K562 (cell line): ENCODE results near the gene ESRRG. TPM values are rescaled to one million over a fixed set of nuclear protein-coding genes. Genes with fewer than 3 reads are reported as not detected.

ENCODE experiments used
- ATAC-seq: fragments of 200-7000 bp; cut with Tn5 transposase; 3 replicates; pipeline ENCODE4 v1.9.1; 2020; ENCODE audit warnings: moderate library complexity
- BruUV-seq: library from RNA; stranded (reverse); fragments of 400-500 nt; replicated peaks from 2 replicates; lab custom pipeline; 2021; lab: Mats Ljungman, UMichigan
- CTCF ChIA-PET: fragments of 300-600 bp; formaldehyde crosslinking; extraction: SDS; loops from one replicate; lab custom pipeline; 2021; ENCODE audit warnings: low intra/inter-chr PET ratio; lab: Yijun Ruan, JAX
- POLR2A ChIA-PET: fragments of 300-600, 350-650 bp; sonication (Branson Sonifier 250); formaldehyde crosslinking; extraction: SDS; loops from one replicate; lab custom pipeline; 2021; ENCODE audit warnings: antibody characterized with exemption, inconsistent platforms; lab: Yijun Ruan, JAX
- DNase-seq, 4 experiments: peaks; one replicate each; pipeline versions ENCODE4 v3.0.0 to v3.0.0-alpha.2; 2011 to 2018; ENCODE audit warnings: low spot score in 3 of 4, mixed read lengths in 3 of 4; ENCODE audit errors: extremely low read depth in 1 of 4
- FAIRE-seq: peaks from 2 replicates; lab custom pipeline; 2011; peaks lifted over from hg19 to GRCh38; lab: Jason Lieb, UNC
- H2AFZ ChIP-seq: 2 replicates; pipeline ENCODE4 v1.6.0; 2011; ENCODE audit warnings: low read depth, low read length, control low read depth, inconsistent platforms
- H3K27ac ChIP-seq: fragments of 200-600 bp; 3 replicates; pipeline ENCODE4 v1.8.0; 2011; ENCODE audit warnings: low read depth, mild to moderate bottlenecking, control low read depth, inconsistent platforms, low read length, moderate library complexity, mixed read lengths; ENCODE audit errors: extremely low read depth
- H3K27me3 ChIP-seq, 2 experiments: fragments of 300-600 bp in 1 of 2; 2 replicates in 1 of 2; 3 replicates in 1 of 2; pipeline versions ENCODE4 v1.6.0 to v1.8.0; 2011; ENCODE audit warnings: inconsistent platforms in 2 of 2, low read length in 2 of 2, mild to moderate bottlenecking in 1 of 2, mixed read lengths in 1 of 2, moderate library complexity in 1 of 2; ENCODE audit not compliant: control insufficient read depth in 2 of 2, insufficient read depth in 2 of 2
- H3K36me3 ChIP-seq: fragments of 300-600 bp; 3 replicates; pipeline ENCODE4 v1.8.0; 2011; ENCODE audit warnings: mild to moderate bottlenecking, low read length, inconsistent platforms; ENCODE audit not compliant: control insufficient read depth, insufficient read depth
- H3K4me1 ChIP-seq, 2 experiments: fragments of 200-600 bp in 1 of 2; replicated peaks in 1 of 2; 2 replicates in 1 of 2; 3 replicates in 1 of 2; pipeline versions ENCODE4 v1.5.1 to v1.8.0; 2011; ENCODE audit warnings: inconsistent platforms in 2 of 2, low read length in 2 of 2, mild to moderate bottlenecking in 1 of 2, mixed read lengths in 1 of 2, moderate library complexity in 1 of 2; ENCODE audit not compliant: control insufficient read depth in 2 of 2, insufficient read depth in 2 of 2
- H3K4me2 ChIP-seq: 2 replicates; pipeline ENCODE4 v1.6.1; 2011; ENCODE audit warnings: low read length, control low read depth, inconsistent platforms, mixed read lengths; ENCODE audit not compliant: insufficient read depth
- H3K4me3 ChIP-seq: fragments of 200-600 bp; sonication (generic), shearing (Covaris generic); 2 replicates; pipeline ENCODE4 v1.5.1; 2016; ENCODE audit warnings: control low read depth, inconsistent platforms
- H3K79me2 ChIP-seq: fragments of 200-600 bp; 3 replicates; pipeline ENCODE4 v1.8.0; 2011; ENCODE audit warnings: low read length, inconsistent platforms; ENCODE audit not compliant: control insufficient read depth, insufficient read depth
- H3K9ac ChIP-seq, 2 experiments: 2 replicates each; pipeline versions ENCODE4 v1.6.0 to v1.6.1; 2011; ENCODE audit warnings: low read depth in 2 of 2, low read length in 2 of 2, control low read depth in 1 of 2, inconsistent platforms in 1 of 2, mild to moderate bottlenecking in 1 of 2, mixed read lengths in 1 of 2; ENCODE audit not compliant: insufficient read depth in 1 of 2
- H3K9me1 ChIP-seq: one replicate; pipeline ENCODE4 v1.6.0; 2011; ENCODE audit warnings: inconsistent platforms, mild to moderate bottlenecking, low read length, moderate library complexity; ENCODE audit not compliant: control insufficient read depth, insufficient read depth
- H3K9me3 ChIP-seq: replicated peaks from 2 replicates; pipeline ENCODE4 v1.5.1; 2011; ENCODE audit warnings: low read depth, low read length, inconsistent platforms; ENCODE audit not compliant: control insufficient read depth, insufficient read depth
- H4K20me1 ChIP-seq: replicated peaks from 2 replicates; pipeline ENCODE4 v1.6.1; 2011; ENCODE audit warnings: low read length, inconsistent platforms, mixed read lengths; ENCODE audit not compliant: control insufficient read depth, insufficient read depth
- EWSR1 ChIP-seq: fragments of 450-650 bp; IDR thresholded peaks from 2 replicates; pipeline ENCODE4 v1.6.1; 2018; ENCODE audit warnings: borderline replicate concordance, mild to moderate bottlenecking, low read depth, moderate library complexity; ENCODE audit not compliant: partially characterized antibody
- FOSL1 ChIP-seq: fragments of 200-800 bp; sonication (Bioruptor generic); conservative IDR thresholded peaks from 2 replicates; pipeline ENCODE4 v1.6.1; 2016; ENCODE audit warnings: missing genetic modification characterization, missing compliant biosample characterization
- HMGXB4 ChIP-seq: sonication (generic); formaldehyde crosslinking; IDR thresholded peaks from 2 replicates; pipeline ENCODE4 v1.8.1; 2023; ENCODE audit warnings: mild to moderate bottlenecking, missing genetic modification reagents
- ID3 ChIP-seq, 2 experiments: fragments of 250-450 bp in 1 of 2; fragments of 450-650 bp in 1 of 2; sonication (Bioruptor Pico) in 1 of 2; IDR thresholded peaks; 2 replicates each; pipeline versions ENCODE4 v1.6.1 to v1.8.0; 2016 to 2021; ENCODE audit warnings: mild to moderate bottlenecking in 2 of 2, moderate library complexity in 2 of 2, missing compliant biosample characterization in 1 of 2, missing genetic modification characterization in 1 of 2
- JUN ChIP-seq, 2 experiments: sonication (generic) in 1 of 2; formaldehyde crosslinking in 1 of 2; IDR thresholded peaks; 2 replicates each; pipeline versions ENCODE4 v1.6.1 to v1.8.0; 2012 to 2022; ENCODE audit warnings: borderline replicate concordance in 2 of 2, mild to moderate bottlenecking in 2 of 2, improper control_type of control experiment in 1 of 2, low read depth in 1 of 2, low read length in 1 of 2, missing genetic modification reagents in 1 of 2
- MAFG ChIP-seq: fragments of 450-650 bp; conservative IDR thresholded peaks from 2 replicates; pipeline ENCODE4 v1.6.1; 2016; ENCODE audit warnings: missing genetic modification characterization, missing compliant biosample characterization
- MCM7 ChIP-seq, 2 experiments: fragments of 450-650 bp; IDR thresholded peaks; 2 replicates each; pipeline ENCODE4 v1.6.1; 2016 to 2018
- SPI1 ChIP-seq: IDR thresholded peaks from 2 replicates; pipeline ENCODE4 v1.6.1; 2011; ENCODE audit warnings: low read depth, low read length, control low read depth, borderline replicate concordance
- TCF7 ChIP-seq: sonication (generic); IDR thresholded peaks from 2 replicates; pipeline ENCODE4 v1.6.1; 2016; ENCODE audit warnings: antibody characterized with exemption, borderline replicate concordance
- ZNF124 ChIP-seq: sonication (generic); formaldehyde crosslinking; IDR thresholded peaks from 2 replicates; pipeline ENCODE4 v1.8.1; 2022; ENCODE audit warnings: missing genetic modification reagents
- ZNF165 ChIP-seq: fragments of 250-450 bp; sonication (Bioruptor Pico); IDR thresholded peaks from 2 replicates; pipeline ENCODE4 v1.4.0; 2020; ENCODE audit warnings: borderline replicate concordance
- ZNF184 ChIP-seq: sonication (generic); formaldehyde crosslinking; IDR thresholded peaks from 2 replicates; pipeline ENCODE4 v1.5.0; 2020; ENCODE audit warnings: missing genetic modification reagents
- ZNF23 ChIP-seq: fragments of 250-450 bp; sonication (Bioruptor Pico); IDR thresholded peaks from 2 replicates; pipeline ENCODE4 v1.4.0; 2020; ENCODE audit warnings: mild to moderate bottlenecking
- ZNF277 ChIP-seq: fragments of 250-450 bp; sonication (Bioruptor Pico); IDR thresholded peaks from 2 replicates; pipeline ENCODE4 v1.8.0; 2022; ENCODE audit warnings: inconsistent platforms, mild to moderate bottlenecking, moderate library complexity, borderline replicate concordance
- ZNF436 ChIP-seq: fragments of 250-450, 450-650 bp; sonication (Bioruptor Pico); formaldehyde crosslinking; IDR thresholded peaks from 2 replicates; pipeline ENCODE4 v1.7.0; 2020; ENCODE audit warnings: mild to moderate bottlenecking
- ZNF507 ChIP-seq: conservative IDR thresholded peaks from 2 replicates; pipeline ENCODE4 v1.6.1; 2017; ENCODE audit warnings: missing genetic modification characterization, missing compliant biosample characterization
- WGBS: fragments of 100-300 bp; shearing (Covaris generic); methylation state at CpG from one replicate; pipeline ENCODE4 v1.1.6; 2016; ENCODE audit warnings: low coverage, mixed read lengths; ENCODE audit not compliant: insufficient coverage; ENCODE audit errors: missing lambda C conversion rate; 5-methylcytosine and 5-hydroxymethylcytosine counted together
- in situ Hi-C: fragments of 300-500 bp; cut with MboI; formaldehyde crosslinking; loops from 4 replicates; pipeline ENCODE4 v1.15.0; 2018; ENCODE audit warnings: inconsistent platforms, mixed read lengths
- intact Hi-C: fragments of 100-400 bp; cut with micrococcal nuclease; formaldehyde crosslinking; loops from 2 replicates; pipeline ENCODE4 v1.14.2; 2022
- polyA plus RNA-seq, 8 experiments: library from polyadenylated mRNA; depleted of rRNA in 4 of 8; stranded (reverse) in 5 of 8; unstranded in 3 of 8; fragments of >200 nt; fragmentation: Nextera tagmentation in 2 of 8; fragmentation: Illumina TruSeq in 1 of 8; extraction: Ambion mirVana in 2 of 8; extraction: Trizol in 1 of 8; gene quantifications; 2 replicates each; pipeline versions ENCODE4 v1.2.1 to v1.2.3, GENCODE V29; 2011 to 2014; ENCODE audit warnings: inconsistent platforms in 1 of 8, missing spikeins in 1 of 8
- total RNA-seq, 7 experiments: library from RNA; depleted of rRNA in 6 of 7; stranded (reverse); fragments of >200 nt in 6 of 7; fragmentation: Illumina TruSeq in 2 of 7; extraction: Trizol in 2 of 7; gene quantifications; 2 replicates each; pipeline versions ENCODE4 v1.2.1 to v1.2.3, GENCODE V29; 2011 to 2021; ENCODE audit warnings: low replicate concordance in 1 of 7

Gene ESRRG
- total and polyA plus RNA-seq, 9 of the 15 experiments (the other 6 are each of a cell fraction or from before 2014, with no cell fraction given), result not detected

- BruUV-seq, result no TSS peak
- DNase-seq, result no peak
- no peaks in the 10 kb centered on the region for H3K27me3 ChIP-seq
- H4K20me1 ChIP-seq, result no peaks in the 10 kb centered on the region
- no peaks in the 10 kb centered on the region; the same call in 1 of the 2 replicates for H3K9me3 ChIP-seq
- H3K36me3 ChIP-seq, result no peaks in the 10 kb centered on the region
- H3K9me1 ChIP-seq, result no peaks in the 10 kb centered on the region
- no peaks in the 10 kb centered on the region for H3K79me2 ChIP-seq
- WGBS, result 0% methylated on average over 1 of the region's 1 CpG
- H3K4me1 ChIP-seq, result peaks cover 0 to 4% of the 10 kb centered on the region in 2 experiments; a peak in 1 of 5 replicates
- no peak overlapping the region for H3K27ac ChIP-seq
- no peak overlapping the region for H3K4me2 ChIP-seq
- intact Hi-C loops, result no loop called here
- H3K4me3 ChIP-seq, result no peak overlapping the region
- ChIA-PET CTCF (no interaction called here), POLR2A (no interaction called here)
- no peak for FAIRE-seq
- no peak overlapping the region for H3K9ac ChIP-seq
- H2AFZ ChIP-seq, result no peak overlapping the region
- ATAC-seq, result no peak
- in situ Hi-C loops, result no loop called here
- TF ChIP-seq MAFG (tag) (no peak), ZNF436 (CRISPR knock-in tag) (no peak), ZNF165 (CRISPR knock-in tag) (no peak), MCM7 (IDR thresholded peaks at IDR 0.05) (no peak), TCF7 (no peak), ZNF23 (no peak), EWSR1 (no peak), ZNF124 (no peak), ZNF277 (CRISPR knock-in tag) (no peak), SPI1 (no peak), JUN (IDR thresholded peaks at IDR 0.05; ENCODE audit: borderline replicate concordance, low read depth, low read length) (no peak), JUN (CRISPR knock-in tag; IDR thresholded peaks at IDR 0.05; ENCODE audit: borderline replicate concordance) (no peak), FOSL1 (tag) (no peak), ZNF507 (tag) (no peak), ID3 (CRISPR knock-in tag; IDR thresholded peaks at IDR 0.05) (no peak), ID3 (tag; IDR thresholded peaks at IDR 0.05) (no peak), ZNF184 (CRISPR knock-in tag) (no peak), HMGXB4 (CRISPR knock-in tag) (no peak)
Measured at GRCh38 chr1:216604771-216605170, 118.5 kb downstream of the ESRRG start.
